NT2/D1 (cell line): Measurements from ENCODE around the gene PDE7B.

ENCODE experiments used
- SUZ12 ChIP-seq: IDR thresholded peaks from 2 replicates; pipeline ENCODE4 v1.6.1; 2011; ENCODE audit not compliant: insufficient read length, insufficient read depth; ENCODE audit errors: extremely low read depth
- YY1 ChIP-seq: IDR thresholded peaks from 2 replicates; pipeline ENCODE4 v1.6.1; 2011; ENCODE audit not compliant: insufficient read length, insufficient read depth
- ZNF274 ChIP-seq: IDR thresholded peaks from 2 replicates; pipeline ENCODE4 v1.6.1; 2011; ENCODE audit warnings: mild to moderate bottlenecking, low read depth, low read length

DNA sequence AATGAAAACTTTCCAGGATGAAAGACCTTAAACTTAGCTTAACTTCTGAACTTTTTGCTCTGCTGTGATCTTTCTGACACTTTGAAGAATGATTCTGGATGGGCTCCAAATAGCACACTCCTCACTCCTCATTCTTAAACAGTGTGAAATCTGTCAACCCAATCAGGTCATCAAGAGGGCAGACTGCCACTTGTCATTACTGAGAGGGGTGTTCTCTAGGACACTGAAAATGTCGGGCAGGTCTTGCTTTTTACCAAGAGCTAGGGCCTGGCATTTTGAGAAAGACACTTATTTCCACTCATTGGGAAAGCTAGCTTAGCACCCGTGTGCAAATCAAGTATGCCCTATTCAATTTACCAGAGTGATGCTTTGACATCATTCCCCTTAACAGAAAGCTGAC lies 276.4 kb downstream of the PDE7B start:
- TF ChIP-seq SUZ12 (no peak), ZNF274 (no peak), YY1 (no peak)
